ENCODE measurements around the gene CD27.

DNA sequence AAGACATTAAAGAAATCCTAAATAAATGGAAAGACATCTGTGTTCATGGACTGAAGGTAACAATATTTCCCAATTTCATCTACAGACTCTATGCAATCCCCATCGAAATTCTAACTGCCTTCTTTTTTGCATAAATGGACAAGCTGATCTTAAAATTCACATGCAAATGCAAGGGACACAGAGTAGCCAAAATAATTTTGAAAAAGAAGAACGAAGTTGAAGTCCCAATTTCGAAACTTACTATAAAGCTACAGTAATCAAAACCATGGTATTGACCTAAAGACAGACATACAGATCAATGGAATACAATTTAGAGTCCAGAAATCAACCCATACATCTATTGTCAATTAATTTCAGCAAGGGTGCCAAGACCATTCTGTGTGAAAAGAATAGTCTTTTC lies 16.4 kb upstream of the CD27 start:
- TF ChIP-seq, protein P1, sequence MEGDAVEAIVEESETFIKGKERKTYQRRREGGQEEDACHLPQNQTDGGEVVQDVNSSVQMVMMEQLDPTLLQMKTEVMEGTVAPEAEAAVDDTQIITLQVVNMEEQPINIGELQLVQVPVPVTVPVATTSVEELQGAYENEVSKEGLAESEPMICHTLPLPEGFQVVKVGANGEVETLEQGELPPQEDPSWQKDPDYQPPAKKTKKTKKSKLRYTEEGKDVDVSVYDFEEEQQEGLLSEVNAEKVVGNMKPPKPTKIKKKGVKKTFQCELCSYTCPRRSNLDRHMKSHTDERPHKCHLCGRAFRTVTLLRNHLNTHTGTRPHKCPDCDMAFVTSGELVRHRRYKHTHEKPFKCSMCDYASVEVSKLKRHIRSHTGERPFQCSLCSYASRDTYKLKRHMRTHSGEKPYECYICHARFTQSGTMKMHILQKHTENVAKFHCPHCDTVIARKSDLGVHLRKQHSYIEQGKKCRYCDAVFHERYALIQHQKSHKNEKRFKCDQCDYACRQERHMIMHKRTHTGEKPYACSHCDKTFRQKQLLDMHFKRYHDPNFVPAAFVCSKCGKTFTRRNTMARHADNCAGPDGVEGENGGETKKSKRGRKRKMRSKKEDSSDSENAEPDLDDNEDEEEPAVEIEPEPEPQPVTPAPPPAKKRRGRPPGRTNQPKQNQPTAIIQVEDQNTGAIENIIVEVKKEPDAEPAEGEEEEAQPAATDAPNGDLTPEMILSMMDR (IDR thresholded peaks at IDR 0.05; ENCODE audit: insufficient read depth, low read length) = no peak
- TF ChIP-seq, protein P2, sequence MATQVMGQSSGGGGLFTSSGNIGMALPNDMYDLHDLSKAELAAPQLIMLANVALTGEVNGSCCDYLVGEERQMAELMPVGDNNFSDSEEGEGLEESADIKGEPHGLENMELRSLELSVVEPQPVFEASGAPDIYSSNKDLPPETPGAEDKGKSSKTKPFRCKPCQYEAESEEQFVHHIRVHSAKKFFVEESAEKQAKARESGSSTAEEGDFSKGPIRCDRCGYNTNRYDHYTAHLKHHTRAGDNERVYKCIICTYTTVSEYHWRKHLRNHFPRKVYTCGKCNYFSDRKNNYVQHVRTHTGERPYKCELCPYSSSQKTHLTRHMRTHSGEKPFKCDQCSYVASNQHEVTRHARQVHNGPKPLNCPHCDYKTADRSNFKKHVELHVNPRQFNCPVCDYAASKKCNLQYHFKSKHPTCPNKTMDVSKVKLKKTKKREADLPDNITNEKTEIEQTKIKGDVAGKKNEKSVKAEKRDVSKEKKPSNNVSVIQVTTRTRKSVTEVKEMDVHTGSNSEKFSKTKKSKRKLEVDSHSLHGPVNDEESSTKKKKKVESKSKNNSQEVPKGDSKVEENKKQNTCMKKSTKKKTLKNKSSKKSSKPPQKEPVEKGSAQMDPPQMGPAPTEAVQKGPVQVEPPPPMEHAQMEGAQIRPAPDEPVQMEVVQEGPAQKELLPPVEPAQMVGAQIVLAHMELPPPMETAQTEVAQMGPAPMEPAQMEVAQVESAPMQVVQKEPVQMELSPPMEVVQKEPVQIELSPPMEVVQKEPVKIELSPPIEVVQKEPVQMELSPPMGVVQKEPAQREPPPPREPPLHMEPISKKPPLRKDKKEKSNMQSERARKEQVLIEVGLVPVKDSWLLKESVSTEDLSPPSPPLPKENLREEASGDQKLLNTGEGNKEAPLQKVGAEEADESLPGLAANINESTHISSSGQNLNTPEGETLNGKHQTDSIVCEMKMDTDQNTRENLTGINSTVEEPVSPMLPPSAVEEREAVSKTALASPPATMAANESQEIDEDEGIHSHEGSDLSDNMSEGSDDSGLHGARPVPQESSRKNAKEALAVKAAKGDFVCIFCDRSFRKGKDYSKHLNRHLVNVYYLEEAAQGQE (IDR thresholded peaks at IDR 0.05; ENCODE audit: insufficient replicate concordance, low read depth) = no peak

Measured in HL-60 (cell line).